ENCODE measurements around the gene RNF17.
A peak's percentile ranks its signal among the peaks of the same experiment; 100 is the strongest.

Gene RNF17

DNA sequence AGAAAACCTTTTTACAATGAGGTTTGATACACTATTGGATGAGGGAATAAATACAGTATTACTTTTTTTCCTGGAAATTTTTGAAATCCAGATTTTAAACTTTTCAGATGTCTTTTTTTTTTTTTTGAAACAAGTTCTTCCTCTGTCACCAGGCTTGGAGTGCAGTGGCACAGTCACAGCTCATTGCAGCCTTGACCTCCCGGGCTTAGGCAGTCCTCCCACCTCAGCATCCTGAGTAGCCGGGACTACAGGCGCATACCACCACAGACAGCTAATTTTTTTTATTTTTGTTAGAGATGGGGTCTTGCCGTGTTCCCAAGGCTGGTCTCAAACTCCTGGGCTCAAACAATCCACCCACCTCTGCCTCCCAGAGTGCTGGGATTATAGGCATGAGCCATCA lies 96.8 kb downstream of the RNF17 start:
- no peak for DNase-seq

DNA sequence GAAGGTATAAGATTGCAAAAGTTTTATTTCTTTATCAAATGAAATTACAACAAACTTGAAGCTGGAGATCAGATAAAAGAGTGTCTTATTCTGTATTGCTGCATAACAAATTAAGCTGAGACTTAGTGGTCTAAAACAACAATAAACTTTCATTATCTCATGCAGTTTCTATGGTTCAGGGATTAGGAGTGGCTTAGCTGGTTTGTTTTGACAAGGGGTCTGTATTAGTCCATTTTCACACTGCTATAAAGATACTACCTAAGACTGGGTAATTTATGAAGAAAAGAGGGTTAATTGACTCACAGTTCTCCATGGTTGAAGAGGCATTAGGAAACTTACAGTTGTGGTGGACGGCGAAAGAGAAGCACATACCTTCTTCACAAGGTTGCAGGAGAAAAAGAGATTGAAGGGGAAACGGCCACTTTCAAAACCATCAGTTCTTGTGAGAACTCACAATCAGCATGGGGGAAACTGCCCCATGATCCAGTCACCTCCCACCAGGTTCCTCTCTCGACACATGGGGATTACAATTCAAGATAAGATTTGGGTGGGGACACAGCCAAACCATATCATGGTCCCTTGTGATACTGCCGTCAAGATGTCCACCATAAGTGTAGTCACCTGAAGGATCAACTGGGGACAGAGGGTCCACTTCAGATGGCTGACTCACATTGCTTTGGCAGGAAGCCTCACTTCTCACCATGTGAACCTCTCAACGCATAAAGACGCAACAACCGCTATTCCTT lies 97.8 kb downstream of the RNF17 start:
- DNase-seq, result no peak

DNA sequence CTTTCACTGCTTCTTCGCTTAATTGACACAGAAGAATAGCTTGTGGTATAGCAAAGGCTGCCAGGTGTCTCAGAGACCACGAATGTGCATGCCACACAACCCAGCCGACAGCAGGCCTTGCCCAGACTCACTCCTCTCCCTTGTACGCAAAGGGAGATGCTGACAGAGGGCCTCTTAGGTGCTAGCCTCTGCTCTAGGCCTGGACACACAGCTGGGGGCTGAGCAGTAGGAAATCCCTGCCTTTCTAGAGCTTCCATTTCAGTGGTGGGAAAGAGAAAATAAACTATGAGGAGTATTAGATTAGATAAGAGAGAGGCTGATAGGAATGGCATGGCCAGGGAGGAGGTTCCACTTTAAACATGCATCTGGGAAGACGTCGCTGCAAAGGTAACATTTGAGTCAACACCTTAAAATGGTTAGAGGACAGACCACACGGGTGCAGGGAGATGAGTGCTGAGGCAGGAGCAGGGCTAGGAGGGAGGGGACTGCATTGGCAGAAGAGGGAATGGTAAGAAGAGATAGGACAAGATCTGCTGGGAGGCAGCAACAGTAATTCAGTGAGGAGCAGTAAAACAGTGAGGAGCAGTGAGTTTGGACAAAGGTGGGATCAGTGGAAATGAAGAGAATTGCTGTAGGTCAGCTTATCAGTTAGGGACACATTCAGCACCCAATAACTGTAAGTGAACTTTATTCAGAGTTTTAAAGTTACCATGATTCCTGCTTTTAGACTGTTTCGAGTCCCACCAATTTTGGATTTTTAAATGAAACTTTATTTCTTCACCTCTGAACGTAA lies 100.0 kb downstream of the RNF17 start:
- peak; percentile 40 for DNase-seq

- DNase-seq, result no peak
Measured at GRCh38 chr13:24864579-24864978, 100.6 kb downstream of the RNF17 start.

DNA sequence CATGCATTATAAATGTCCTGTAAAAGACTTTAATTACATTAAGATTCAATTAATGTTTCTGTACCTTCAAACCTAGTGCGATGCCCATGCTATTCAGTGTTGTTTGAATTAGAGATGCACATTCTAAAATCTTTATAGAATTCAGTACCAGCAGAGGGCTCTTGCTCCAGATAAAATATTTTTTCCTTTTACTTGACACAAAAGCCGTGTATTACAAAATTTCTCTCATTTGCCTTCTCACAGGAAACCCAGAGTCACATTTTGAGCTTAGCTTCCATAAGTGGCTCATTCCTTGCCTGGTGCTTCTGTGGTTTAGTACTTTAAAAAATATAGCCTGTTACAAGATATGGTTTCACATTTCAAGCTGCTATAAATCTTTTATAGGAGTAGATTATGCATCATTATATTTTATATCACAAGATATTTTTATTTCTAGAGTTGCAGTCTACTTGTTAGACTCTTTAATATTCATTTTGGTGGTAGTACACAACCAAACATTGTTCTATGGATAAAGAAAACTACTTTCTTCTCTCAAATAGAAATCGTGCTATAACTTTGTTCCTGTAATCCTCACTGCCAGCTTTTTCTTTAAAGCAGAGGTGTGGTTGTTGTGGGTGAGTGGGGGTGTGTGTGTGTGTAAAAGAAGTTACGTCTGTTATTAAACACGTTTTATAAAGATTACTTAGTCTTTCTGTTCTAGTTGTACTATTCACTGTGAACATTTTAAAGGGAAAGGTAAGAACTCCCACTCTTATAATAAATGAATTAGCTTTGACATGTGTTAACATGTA lies 101.4 kb downstream of the RNF17 start:
- peak; percentile 70 for DNase-seq

DNA sequence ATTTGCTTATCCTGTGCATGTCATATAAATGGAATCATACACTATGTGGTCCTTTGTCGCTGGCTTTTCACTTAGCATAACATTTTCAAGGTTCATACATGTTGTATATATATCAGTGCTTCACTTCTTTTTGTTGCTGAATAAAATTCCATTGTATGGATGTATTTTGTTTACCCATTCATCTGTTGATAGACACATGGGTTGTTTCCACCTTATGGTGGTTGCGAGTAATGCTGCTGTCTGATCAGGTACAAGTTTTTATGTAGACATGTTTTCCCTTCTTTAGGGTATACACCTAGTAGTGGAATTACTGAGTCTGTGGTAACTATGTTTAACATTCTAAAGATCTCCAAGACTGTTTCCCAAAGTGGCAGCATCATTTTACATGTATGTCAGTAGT lies 102.5 kb downstream of the RNF17 start:
- no peak for DNase-seq

GRCh38 chr13:24868874-24869273 lies 104.9 kb downstream of the RNF17 start:
- no peak for DNase-seq

DNA sequence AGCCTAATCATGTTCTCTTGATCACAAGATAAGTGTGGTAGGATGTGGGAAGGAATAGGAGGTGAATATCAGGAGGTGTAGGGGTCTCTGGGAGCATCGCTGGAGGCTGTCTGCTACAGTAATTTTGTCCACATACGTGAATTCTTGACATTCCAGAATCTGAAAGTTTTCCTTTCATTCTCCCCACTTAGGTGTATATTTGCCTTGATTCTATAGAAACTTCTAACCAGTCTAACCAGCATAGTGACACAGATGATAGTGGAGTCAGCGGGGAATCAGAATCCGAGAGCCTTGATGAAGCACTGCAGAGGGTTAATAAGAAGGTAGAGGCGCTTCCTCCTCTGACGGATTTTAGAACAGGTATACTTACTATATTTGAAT lies 106.4 kb downstream of the RNF17 start:
- DNase-seq, result no peak

DNA sequence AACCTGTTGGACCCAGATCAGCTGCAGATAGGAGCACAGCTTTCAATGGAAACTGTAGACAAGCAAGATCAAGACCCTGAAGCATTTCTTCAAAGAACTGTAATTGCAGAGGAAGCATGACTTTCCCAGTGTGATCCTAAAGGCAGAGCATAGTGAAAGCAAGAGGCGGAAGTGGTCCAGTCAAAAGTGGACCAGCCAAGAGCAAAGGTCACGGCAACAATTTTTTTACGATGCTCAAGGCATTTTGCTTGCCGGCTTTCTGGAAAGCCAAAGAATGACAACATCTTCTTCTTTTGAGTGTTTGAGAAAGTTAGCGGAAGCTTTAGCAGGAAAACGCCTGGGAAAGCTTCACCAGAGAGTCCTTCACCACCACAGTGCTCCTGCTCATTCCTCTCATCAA lies 111.6 kb downstream of the RNF17 start:
- DNase-seq, result no peak

- no peak for DNase-seq
Measured at GRCh38 chr13:24877531-24877930, 113.6 kb downstream of the RNF17 start.

- no peak for DNase-seq
Measured at GRCh38 chr13:24878340-24878739, 114.4 kb downstream of the RNF17 start.

GRCh38 chr13:24882665-24883064 lies 118.7 kb downstream of the RNF17 start:
- no peak for DNase-seq

GRCh38 chr13:24887759-24888158 lies 123.8 kb downstream of the RNF17 start:
- no peak for DNase-seq

DNA sequence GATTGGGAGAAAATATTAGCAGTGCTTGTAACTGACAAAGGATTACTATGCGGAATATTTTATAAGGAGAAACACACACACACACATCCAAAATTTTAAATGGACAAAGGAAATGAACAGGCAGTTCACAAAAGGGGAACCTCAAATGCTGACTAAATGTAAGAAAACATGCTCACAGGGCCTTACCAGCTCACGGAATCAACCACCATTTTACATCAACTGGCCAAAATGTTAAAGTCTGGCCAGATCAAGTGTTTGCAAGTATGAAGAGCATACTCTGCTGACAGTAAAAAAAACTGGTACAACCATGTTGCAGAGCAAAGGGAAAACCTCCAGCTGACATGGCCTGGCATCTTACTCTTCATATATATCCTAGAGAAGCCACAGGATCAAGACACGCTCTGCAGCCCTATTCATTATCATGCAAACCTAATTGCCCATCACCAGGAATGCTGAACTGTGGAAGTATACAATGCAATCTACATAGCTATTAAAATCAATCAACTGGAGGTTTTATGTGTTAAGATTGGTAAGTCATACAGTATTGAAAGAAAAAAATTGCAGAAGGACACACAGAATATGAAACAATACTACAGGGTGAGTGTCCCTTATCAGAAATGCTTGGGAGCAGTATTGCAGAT lies 124.4 kb downstream of the RNF17 start:
- DNase-seq, result peak; percentile 52

- DNase-seq, result no peak
Measured at GRCh38 chr13:24890256-24890655, 126.3 kb downstream of the RNF17 start.

DNA sequence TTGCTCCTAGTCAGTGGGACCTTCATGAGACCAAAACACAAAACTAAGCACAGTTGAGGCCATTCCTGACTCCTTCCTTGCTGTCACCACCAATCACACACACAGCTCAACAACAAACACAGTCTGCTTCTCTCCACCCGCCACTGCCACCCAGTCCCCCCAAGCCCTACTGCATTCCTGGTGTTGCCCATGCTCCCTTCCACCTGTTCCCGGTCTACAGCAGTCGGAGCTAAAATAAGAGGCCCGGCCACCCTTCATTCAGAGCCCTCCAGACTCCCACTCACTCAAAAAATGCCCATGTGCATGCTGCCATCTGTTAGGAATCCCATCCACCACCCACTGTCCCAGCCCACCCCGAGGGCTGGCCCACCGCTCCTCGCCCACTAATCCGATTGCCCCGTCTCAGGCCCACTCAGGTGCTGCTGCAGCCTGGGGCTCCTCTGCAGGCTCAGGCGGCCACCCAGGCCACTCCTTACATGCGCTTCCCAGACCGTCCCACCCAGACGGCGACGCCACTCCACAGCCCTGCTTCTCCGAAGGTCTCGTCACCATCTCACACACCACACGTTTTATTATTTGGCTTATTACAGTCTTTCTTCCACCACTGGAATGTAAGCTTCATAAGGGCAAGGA lies 127.6 kb downstream of the RNF17 start:
- no peak for DNase-seq

DNA sequence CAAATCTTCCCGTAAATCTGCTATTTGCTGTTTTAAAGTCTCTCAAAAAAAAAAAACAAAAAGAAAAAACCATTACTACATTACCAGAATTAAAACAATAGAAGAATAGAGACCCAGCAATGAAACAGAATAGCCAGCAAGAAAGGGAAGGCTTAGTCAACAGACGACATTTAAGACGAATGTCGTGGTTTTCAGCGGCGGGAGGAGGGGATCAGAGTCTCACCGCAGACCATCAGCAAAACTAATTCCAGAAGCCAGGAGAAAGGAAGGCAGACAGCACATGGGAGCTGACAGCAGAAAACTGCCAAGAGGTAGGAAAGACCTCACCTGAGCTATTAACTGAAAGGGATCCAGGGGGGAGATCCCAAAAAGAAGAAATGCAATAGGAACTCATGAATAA lies 128.9 kb downstream of the RNF17 start:
- no peak for DNase-seq

DNA sequence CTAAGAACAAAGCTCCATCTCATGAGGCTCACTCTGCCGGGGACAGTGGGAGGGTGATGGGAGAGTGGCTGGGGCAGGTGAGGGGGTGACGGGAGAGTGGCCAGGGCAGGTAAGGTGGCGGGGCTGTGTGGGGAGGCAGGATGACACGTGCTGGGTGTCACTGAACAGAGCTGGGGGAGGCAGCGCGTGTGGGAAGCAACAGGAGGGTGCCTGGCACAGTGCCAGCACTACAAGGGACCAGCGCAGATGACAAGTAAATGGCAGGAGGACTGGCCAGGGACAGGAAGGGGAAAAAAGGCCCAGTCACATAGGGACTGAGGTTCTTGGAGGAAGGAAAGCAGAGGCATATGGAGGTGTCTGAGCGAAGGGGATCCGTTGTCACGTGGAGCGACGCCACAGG lies 129.9 kb downstream of the RNF17 start:
- no peak for DNase-seq

GRCh38 chr13:24894277-24894971 lies 130.5 kb downstream of the RNF17 start:
- no peak for DNase-seq

- no peak for DNase-seq
Measured at GRCh38 chr13:24894972-24895300, 131.0 kb downstream of the RNF17 start.

DNA sequence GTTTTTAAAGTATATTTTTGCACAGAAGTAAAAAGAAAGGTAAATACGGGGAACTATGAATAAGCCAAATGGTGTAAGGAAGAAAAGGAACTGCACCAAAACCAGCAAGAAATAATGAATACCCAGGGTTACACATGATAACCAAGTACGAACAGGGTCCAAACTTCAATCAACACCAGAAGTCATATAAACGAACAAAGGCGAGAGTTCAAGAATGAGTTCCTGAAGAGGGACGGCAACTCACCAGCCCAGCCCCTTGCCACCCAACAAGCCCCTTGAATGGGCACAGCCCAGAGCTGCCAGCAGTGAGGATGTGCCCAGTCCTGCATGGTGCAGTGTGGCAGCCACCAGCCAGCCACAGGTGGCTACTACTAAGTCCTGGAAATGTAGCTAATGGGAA lies 132.1 kb downstream of the RNF17 start:
- no peak for DNase-seq

GRCh38 chr13:24897293-24897692 lies 133.3 kb downstream of the RNF17 start:
- DNase-seq, result no peak

Measured in hematopoietic multipotent progenitor cell treated with erythropoietin and hydrocortisone succinate and interleukin-3 and kit ligand, for 4 days (in vitro differentiated cells).